ENCODE results near the gene IRX2. TPM values are rescaled to one million over a fixed set of nuclear protein-coding genes. Genes with fewer than 3 reads are reported as not detected.

The IRX2 gene
- total RNA-seq (under 1 TPM in 4 of 7 donors, not detected in 3; 0.10 to 0.46 (median 0.17) TPM), polyA plus RNA-seq (under 1 TPM in 1 of 2 donors, not detected in 1; 0.04 TPM)
- long read RNA-seq, donor 1 = 0 reads
- long read RNA-seq, donor 2, partial matches to known transcripts = 0 of 1 reads
- long read RNA-seq, donor 2, other reads (novel, unspliced or antisense) = 0 of 1 reads
- long read RNA-seq, donor 3 = 0 reads

- Histone ChIP-seq H3K27me3 (no peaks in the 10 kb centered on the region), H3K27ac (no peak within 1 kb of the TSS), H3K4me3 (no peak within 1 kb of the TSS), H3K36me3 (no peaks in the 10 kb centered on the region), H3K9me3 (peaks cover 0 to 3% of the 10 kb centered on the region in 2 donors), H3K4me1 (ENCODE audit: insufficient read depth) (peaks cover 4% of the 10 kb centered on the region)
- intact Hi-C loops (cut with DNase I) = no loop called here
- DNase-seq = no peak
- TF ChIP-seq POLR2A (IDR thresholded peaks at IDR 0.05) = no peak
- no peak for TF ChIP-seq CTCF (IDR thresholded peaks at IDR 0.05)
- no peak for TF ChIP-seq EP300 (IDR thresholded peaks at IDR 0.05)
- WGBS, 3 donors = 0% methylated on average over 20 to 52 of the region's 53 CpGs
These were observed at the start of gene IRX2 for GRCh38 chr5:2751592-2752021. Gene IRX2 (minus strand): TSS chr5:2751677. CDS start chr5:2751413, 264 bp downstream.

GRCh38 chr5:2800035-2800434, 48.6 kb upstream of the IRX2 start:
- 72 to 82% (median 72%) methylated on average over 12 of the region's 12 CpGs for WGBS, 3 donors
- H3K4me3 ChIP-seq = no peak overlapping the region
- no peaks in the 10 kb centered on the region for H3K27me3 ChIP-seq
- intact Hi-C loops (cut with DNase I) = no loop called here
- H3K9me3 ChIP-seq = no peaks in the 10 kb centered on the region
- no peak overlapping the region for H3K27ac ChIP-seq
- no peak for TF ChIP-seq EP300 (IDR thresholded peaks at IDR 0.05)
- H3K4me1 ChIP-seq (ENCODE audit: insufficient read depth) = no peaks in the 10 kb centered on the region
- DNase-seq = no peak
- H3K36me3 ChIP-seq = no peaks in the 10 kb centered on the region

GRCh38 chr5:2797981-2798380, 46.5 kb upstream of the IRX2 start:
- H3K27ac ChIP-seq = no peak overlapping the region
- no peaks in the 10 kb centered on the region for H3K4me1 ChIP-seq (ENCODE audit: insufficient read depth)
- no peak overlapping the region for H3K4me3 ChIP-seq
- TF ChIP-seq CTCF (IDR thresholded peaks at IDR 0.05) (no peak), EP300 (IDR thresholded peaks at IDR 0.05) (no peak), POLR2A (IDR thresholded peaks at IDR 0.05) (no peak)
- WGBS, 3 donors = 49 to 59% (median 55%) methylated on average over 2 of the region's 2 CpGs
- H3K9me3 ChIP-seq = no peaks in the 10 kb centered on the region
- H3K36me3 ChIP-seq = no peaks in the 10 kb centered on the region
- no peaks in the 10 kb centered on the region for H3K27me3 ChIP-seq
- no peak for DNase-seq
- intact Hi-C loops (cut with DNase I) = no loop called here

- no peak for DNase-seq
- intact Hi-C loops (cut with DNase I) = no loop called here
- H3K4me1 ChIP-seq (ENCODE audit: insufficient read depth) = no peaks in the 10 kb centered on the region
- no peaks in the 10 kb centered on the region for H3K27me3 ChIP-seq
- no peak overlapping the region for H3K27ac ChIP-seq
- 45 to 70% (median 54%) methylated on average over 3 of the region's 3 CpGs for WGBS, 3 donors
- no peaks in the 10 kb centered on the region for H3K9me3 ChIP-seq
- H3K36me3 ChIP-seq = no peaks in the 10 kb centered on the region
- H3K4me3 ChIP-seq = no peak overlapping the region
- TF ChIP-seq CTCF (IDR thresholded peaks at IDR 0.05) (no peak), POLR2A (IDR thresholded peaks at IDR 0.05) (no peak), EP300 (IDR thresholded peaks at IDR 0.05) (no peak)
These were observed 45.7 kb upstream of the IRX2 start for GRCh38 chr5:2797160-2797559.

GRCh38 chr5:2783223-2783622, 31.7 kb upstream of the IRX2 start:
- 62 to 82% (median 65%) methylated on average over 3 of the region's 3 CpGs for WGBS, 3 donors

More at GRCh38 chr5:2783223-2783622, 31.7 kb upstream of the IRX2 start:
- DNase-seq = no peak
- no peaks in the 10 kb centered on the region for H3K27me3 ChIP-seq
- H3K9me3 ChIP-seq = no peaks in the 10 kb centered on the region
- H3K4me1 ChIP-seq (ENCODE audit: insufficient read depth) = no peaks in the 10 kb centered on the region
- intact Hi-C loops (cut with DNase I) = no loop called here
- no peak for TF ChIP-seq CTCF (IDR thresholded peaks at IDR 0.05)
- TF ChIP-seq POLR2A (IDR thresholded peaks at IDR 0.05) = no peak
- no peak for TF ChIP-seq EP300 (IDR thresholded peaks at IDR 0.05)
- no peaks in the 10 kb centered on the region for H3K36me3 ChIP-seq
- H3K27ac ChIP-seq = no peak overlapping the region
- no peak overlapping the region for H3K4me3 ChIP-seq

All from ovary (tissue), 10 donors.